A549 treated with AZD2906 at 1 μM for 4 hours (cell line): ENCODE data around the gene OR10X1. TPM values are rescaled to one million over a fixed set of nuclear protein-coding genes. Genes with fewer than 3 reads are reported as not detected.

ENCODE experiments used
- total RNA-seq: library from RNA; stranded (reverse); fragments of 200-300 nt; extraction: Qiagen RNA extraction; gene quantifications from 5 replicates; pipeline ENCODE4 v1.2.3, GENCODE V29; 2022

The OR10X1 gene, protein sequence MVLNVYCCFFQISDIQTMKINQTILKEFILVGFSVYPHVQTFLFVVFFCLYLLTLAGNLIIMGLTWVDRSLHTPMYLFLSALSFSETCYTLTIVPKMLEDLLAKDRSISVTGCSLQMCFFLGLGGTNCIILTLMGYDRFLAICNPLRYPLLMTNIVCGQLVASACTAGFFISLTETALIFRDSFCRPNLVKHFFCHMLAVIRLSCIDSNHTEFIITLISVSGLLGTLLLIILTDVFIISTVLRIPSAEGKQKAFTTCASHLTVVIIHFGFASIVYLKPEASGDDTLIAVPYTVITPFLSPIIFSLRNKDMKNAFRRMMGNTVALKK
- total RNA-seq: not detected in 5 replicates

GRCh38 chr1:158579733-158580132 is at the start of gene OR10X1:
Gene OR10X1 (minus strand): TSS chr1:158579899. CDS start chr1:158579899, 0 bp downstream.

DNA sequence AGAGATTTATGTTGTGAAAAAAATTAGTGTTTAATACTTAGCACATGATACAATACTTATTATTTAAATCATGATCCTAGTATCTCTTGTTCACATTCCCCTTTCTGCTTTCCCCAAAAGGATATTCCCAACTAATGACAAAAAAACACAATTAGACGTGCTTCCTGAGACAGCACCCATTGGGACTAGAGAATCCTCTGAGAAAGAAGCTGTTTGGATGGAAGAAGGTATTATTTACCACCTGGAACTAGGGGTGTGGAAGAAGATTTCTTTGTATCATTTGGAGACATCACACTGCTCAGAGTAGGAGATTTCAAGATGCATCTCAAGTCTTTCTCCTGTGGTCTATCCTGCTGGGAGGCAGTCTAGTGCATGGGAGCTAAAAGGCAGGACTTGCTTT is 25.3 kb upstream of the OR10X1 start, which contains the start of gene OR10Z1:
Gene OR10Z1, plus strand, starts transcription at position 301 of the 400 bp plus-strand sequence. CDS start 1,171 bp downstream, outside the sequence.

DNA sequence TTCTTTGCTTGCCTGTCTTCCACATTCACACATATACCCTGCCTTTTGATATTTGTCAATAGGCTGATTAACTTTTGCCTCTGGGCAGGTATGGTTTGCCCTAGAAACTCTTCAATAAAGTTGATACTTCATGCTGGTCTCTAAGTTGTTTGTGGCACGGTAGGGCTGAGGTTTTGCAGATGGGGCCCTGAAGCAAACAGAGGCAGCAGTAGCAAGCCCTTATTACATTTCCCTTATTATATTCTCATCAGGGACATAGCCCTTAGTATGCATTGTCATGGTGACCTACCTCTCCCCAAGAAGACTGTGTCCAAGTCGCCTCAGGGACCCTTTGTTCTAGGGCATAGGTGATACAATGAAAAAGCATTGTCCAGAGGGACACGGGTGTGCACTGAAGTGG is 9.2 kb downstream of the OR10X1 start, which contains the start of gene OR6P1:
Gene OR6P1, minus strand, starts transcription at position 101 of the 400 bp plus-strand sequence. CDS start 6,976 bp downstream, outside the sequence.

GRCh38 chr1:158554352-158554751 is 25.3 kb downstream of the OR10X1 start, which contains the start of gene OR6Y1:
Gene OR6Y1 (minus strand): TSS chr1:158554405. CDS start chr1:158548105, 6,300 bp downstream.

Other genes starting within 250 kb of the OR10X1 start
- not detected in 5 replicates for gene CD1B, start 248.4 kb downstream of the OR10X1 start, total RNA-seq
- gene CD1E, start 226.0 kb downstream of the OR10X1 start, total RNA-seq: not detected in 5 replicates
- gene OR10T2, start 180.4 kb downstream of the OR10X1 start, total RNA-seq: not detected in 5 replicates
- not detected in 5 replicates for gene OR10K2, start 153.7 kb downstream of the OR10X1 start, total RNA-seq
- not detected in 5 replicates for gene OR10K1, start 118.1 kb downstream of the OR10X1 start, total RNA-seq
- not detected in 5 replicates for gene OR10R2, start 107.7 kb downstream of the OR10X1 start, total RNA-seq
- not detected in 5 replicates for gene OR6Y1, start 25.5 kb downstream of the OR10X1 start, total RNA-seq
- gene OR6P1, start 9.3 kb downstream of the OR10X1 start, total RNA-seq: not detected in 5 replicates
- not detected in 5 replicates for gene OR10Z1, start 25.4 kb upstream of the OR10X1 start, total RNA-seq
- not detected in 5 replicates for gene SPTA1, start 106.8 kb upstream of the OR10X1 start, total RNA-seq
- gene OR6K2, start 120.8 kb upstream of the OR10X1 start, total RNA-seq: not detected in 5 replicates
- gene OR6K3, start 140.8 kb upstream of the OR10X1 start, total RNA-seq: not detected in 5 replicates
- not detected in 5 replicates for gene OR6K6, start 174.8 kb upstream of the OR10X1 start, total RNA-seq
- not detected in 5 replicates for gene OR6N1, start 192.3 kb upstream of the OR10X1 start, total RNA-seq
- gene OR6N2, start 201.3 kb upstream of the OR10X1 start, total RNA-seq: not detected in 5 replicates